Prostate gland (tissue), 2 donors: Measurements from ENCODE around the gene SIRT3.

Experiments used
- POLR2AphosphoS5 ChIP-seq: sonication (generic); formaldehyde crosslinking; IDR thresholded peaks from one replicate; pipeline ENCODE4 v1.6.1; 2017; ENCODE audit warnings: antibody characterized with exemption
- TF ChIP-seq, protein P1 (sequence below), 4 experiments: fragments of 200-600 bp in 2 of 4; fragments of 450-650 bp in 2 of 4; sonication (generic) in 2 of 4; IDR thresholded peaks; 1 replicate in 3 of 4; 2 replicates in 1 of 4; pipeline ENCODE4 v1.5.1; 2016 to 2019; ENCODE audit warnings: antibody characterized with exemption in 4 of 4, mild to moderate bottlenecking in 2 of 4, moderate library complexity in 2 of 4

DNA sequence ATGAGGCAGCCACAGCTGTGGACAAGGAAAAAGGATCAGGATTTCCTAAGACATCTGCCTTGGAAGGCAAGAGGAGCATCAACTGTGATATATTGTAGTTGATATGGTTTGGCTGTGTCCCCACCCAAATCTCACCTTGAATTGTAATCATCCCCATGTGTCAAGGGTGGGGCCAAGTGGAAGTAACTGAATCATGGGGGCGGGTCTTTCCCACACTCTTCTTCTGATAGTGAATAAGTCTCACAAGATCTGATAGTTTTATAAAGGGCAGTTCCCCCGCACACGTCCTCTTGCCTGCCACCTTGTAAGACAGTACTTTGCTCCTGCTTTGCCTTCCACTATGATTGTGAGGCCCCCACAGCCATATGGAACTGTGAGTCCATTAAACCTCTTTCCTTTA lies 18.4 kb downstream of the SIRT3 start:
- TF ChIP-seq, protein P1, sequence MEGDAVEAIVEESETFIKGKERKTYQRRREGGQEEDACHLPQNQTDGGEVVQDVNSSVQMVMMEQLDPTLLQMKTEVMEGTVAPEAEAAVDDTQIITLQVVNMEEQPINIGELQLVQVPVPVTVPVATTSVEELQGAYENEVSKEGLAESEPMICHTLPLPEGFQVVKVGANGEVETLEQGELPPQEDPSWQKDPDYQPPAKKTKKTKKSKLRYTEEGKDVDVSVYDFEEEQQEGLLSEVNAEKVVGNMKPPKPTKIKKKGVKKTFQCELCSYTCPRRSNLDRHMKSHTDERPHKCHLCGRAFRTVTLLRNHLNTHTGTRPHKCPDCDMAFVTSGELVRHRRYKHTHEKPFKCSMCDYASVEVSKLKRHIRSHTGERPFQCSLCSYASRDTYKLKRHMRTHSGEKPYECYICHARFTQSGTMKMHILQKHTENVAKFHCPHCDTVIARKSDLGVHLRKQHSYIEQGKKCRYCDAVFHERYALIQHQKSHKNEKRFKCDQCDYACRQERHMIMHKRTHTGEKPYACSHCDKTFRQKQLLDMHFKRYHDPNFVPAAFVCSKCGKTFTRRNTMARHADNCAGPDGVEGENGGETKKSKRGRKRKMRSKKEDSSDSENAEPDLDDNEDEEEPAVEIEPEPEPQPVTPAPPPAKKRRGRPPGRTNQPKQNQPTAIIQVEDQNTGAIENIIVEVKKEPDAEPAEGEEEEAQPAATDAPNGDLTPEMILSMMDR (IDR thresholded peaks at IDR 0.05): no peak
- TF ChIP-seq POLR2AphosphoS5: no peak
